GM18498 (cell line): ENCODE data around the gene NCS1.
"Not testable (repeated sequence)": the region's sequence is repeated elsewhere in the genome, so short reads cannot be mapped to it uniquely, and the experiment has no call there.

Experiments
- ATAC-seq: cut with Tn5 transposase; IDR thresholded peaks from one replicate; pipeline ENCODE4 v1.9.1; 2021; ENCODE audit warnings: mild to moderate bottlenecking, moderate library complexity; ENCODE audit not compliant: unreplicated experiment

Gene NCS1

DNA sequence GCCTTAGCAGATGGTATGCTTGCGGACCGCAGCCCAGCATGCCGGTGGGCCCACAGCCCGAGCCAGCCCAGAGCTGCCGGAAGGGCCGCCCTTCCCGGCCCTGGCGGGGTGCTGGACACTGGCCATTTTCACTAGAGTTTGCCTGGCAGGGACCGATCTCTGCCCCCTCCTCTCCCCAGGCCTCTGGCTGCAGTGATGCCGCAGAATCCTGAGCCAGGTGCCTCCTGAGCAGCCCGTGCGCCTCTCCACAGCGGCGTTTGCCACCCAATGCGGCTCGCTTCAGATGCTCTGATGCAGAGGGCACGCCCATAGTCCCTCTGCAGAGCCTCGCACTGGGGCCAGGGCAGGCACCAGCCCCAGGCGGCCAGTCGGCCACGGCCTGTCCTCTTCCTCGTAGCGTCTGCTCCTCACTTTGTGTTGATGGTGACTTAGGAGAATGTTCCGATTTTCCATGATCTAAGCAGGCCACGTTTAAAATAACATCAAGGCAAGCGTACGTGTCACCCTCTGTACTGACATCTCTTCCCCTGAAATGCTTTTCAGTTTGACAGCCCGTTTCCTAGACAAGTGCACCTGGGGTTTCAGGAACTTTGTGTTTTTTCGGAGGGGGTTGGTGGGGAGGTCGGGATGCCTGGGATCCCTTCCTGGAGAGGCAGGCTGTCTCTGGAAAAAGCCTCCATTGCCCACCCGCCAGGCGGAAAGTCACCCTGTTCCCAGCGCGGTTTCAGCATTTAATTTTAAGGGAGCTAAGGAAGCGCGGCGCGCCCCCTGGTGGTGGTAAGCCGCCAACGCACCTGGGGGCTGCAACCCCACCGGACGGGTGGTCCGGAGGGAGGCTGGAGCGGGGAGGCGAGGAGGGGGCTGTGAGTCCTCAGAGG is 63.6 kb downstream of the NCS1 start:
- no peak for ATAC-seq

DNA sequence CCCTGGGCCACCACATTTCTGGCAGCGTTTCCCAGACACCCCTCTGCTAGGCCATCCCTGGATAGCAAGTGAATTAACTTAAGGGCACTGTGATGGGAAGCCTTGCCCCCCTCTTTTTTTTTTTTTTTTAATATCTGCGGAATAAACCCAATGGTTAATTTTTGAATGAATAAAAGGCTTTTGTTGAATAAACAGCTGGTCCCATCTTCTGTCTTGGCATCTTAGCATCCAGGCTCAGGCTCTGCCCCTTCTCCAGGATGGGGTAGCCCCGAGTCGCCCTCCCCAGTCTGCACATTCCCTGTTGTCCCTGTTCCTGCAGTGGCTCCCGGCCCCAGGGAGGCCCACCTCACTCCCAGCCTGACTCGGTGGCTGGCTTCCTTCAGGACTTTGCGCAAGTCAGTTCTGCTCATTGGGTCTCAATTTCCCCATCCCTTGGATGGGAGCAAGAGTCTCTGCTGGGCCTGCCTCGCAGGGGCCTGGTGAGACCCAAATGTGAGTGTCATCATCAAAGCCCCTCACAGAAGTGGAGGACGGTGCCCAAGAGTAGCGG is 64.3 kb downstream of the NCS1 start:
- no peak for ATAC-seq

DNA sequence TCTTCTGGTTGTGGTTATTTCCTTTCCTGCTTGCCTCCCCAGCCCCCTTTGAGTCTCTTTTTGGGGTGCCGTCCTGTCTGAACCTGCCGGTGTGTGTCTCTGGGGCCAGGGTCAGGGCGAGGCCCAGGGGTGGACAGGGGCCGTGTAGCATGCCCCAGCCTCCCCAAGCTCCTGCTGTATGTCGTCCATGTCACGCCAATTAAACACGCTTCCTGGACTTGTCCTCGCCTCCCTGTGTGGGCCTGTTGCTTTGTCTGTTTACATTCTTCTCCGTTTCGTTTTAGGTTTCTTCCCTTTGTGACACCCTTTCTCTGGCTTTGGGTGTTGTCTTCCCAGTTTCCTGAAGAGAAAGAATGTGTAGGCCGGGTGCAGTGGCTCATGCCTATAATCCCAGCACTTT is 64.9 kb downstream of the NCS1 start:
- no peak for ATAC-seq

DNA sequence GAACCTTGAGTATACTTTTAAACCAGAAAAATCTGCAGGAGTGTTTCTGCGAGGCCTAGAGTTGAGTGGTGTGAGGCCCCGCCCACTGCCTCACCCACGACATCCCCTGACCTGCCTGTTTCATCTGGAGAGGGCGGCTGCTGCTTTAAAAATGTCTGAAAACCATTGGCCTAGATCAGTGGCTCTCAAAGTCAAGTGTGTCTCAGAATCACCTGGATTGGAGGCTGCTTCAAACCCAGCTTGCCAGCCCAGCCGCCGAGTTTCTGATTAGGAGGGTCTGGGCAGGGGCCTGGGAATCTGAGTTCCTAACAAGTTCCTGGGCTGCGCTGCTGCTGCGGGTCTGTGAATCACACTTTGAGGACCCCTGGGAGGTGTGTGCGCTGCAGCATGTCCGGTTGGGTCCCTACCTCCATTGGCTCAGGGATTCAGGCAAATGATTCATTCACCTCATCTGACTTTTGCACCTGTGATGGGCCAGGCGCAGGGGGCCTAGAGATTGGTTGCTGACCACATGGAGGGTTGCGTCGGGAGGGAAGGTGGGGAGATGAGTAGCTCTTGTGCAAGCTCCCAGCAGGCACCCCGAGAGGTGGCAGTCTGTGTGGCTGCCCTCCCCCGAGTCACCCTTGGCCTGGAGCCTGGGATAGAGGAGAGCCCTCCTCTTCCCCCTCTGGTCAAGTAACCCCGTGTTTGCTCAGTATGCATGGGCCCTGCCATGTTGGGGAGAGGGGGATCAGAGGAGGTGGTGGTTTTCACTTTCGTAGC is 65.7 kb downstream of the NCS1 start:
- ATAC-seq, result no peak

DNA sequence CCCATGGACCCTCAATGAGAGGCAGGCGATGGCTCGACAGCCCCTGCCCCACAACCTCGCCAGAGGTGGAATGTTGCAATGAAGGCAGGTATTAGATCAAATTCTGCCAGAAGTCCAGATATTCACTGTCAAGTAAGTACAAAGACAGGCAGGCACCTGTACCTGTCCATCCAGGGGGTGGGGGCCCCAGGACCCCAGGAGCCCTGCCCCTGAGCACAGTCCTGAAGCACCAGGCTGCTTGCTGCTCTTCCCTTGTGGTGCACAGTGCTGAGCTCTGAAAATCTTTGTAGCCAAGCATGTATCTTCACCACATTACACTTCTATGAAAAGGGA is 67.1 kb downstream of the NCS1 start:
- ATAC-seq, result no peak

DNA sequence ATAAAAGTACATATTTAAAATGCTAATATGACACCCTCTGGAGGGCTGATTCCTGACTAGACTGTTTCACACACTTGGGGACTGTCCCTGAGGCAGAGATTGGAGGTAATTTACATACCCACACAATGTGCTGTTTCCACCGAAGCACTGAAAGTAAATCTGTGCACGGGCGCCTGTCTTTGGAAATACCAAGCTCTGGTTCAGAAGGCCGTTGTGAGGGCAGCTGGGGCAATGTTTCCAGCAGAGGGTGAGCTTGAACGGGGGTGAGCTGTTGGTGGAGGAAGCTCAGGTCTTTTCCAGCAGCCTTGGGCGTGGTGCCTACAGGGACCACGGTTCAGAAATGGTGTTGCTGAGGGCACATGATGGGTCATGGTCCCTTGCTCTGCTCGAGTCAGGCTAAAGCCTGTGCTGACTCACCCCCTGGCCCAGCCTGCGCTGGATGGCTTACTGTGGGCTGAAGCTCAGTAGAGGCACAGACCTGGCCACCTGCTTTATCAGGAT is 67.6 kb downstream of the NCS1 start:
- ATAC-seq, result peak; percentile 69

DNA sequence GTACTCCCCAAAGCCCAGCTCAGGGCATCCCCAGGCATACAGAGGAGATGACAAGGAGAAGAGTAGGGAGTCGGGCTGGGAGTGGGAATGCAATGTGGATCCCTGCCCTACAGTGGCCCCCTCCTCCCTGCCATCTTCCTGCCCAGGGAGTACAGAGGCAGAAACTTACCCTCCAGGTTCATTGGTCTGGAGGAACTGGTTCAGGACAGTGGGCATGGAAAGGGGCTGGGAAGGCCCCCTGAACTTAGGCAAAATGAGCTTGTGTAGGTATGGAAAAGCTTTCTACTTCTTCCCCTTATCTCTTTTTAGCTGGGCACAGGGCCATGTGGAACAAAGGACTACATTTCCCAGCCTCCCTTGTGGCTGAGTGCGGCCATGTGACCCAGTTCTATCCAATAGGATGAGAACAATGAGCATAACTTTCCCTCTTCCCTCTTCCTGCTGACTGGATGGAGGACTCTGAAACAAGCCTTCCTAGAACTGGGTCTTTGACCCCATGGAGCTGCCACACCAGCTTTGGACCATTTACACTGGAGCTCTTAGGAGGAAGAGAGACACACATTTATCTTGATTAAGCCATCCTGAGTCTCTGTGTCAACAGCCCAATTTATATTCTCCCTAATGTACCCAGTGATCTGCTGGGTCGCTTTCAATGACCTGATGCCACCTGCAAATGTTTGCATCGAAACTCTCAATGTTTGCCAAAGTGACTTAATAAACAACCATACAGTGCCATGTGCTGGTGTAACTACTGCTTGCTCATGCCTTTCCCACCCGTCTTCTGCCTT is 68.4 kb downstream of the NCS1 start:
- no peak for ATAC-seq

DNA sequence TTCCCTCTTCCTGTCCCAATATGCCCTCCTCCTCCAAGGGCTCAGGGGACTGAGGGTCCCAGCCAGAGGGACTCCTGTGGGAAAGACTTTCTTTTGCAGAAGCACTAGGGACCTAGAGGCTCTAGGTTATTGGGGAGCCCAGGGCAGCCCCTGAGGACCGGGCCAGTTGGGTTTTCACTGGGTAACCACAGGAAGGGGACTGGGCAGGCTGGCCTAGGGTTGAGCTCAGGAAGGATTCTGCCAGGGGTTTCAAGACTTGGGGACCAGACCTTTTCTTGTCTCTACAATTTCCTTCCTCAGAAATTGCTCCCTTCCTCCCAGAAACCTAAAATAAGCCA is 69.0 kb downstream of the NCS1 start:
- no peak for ATAC-seq

DNA sequence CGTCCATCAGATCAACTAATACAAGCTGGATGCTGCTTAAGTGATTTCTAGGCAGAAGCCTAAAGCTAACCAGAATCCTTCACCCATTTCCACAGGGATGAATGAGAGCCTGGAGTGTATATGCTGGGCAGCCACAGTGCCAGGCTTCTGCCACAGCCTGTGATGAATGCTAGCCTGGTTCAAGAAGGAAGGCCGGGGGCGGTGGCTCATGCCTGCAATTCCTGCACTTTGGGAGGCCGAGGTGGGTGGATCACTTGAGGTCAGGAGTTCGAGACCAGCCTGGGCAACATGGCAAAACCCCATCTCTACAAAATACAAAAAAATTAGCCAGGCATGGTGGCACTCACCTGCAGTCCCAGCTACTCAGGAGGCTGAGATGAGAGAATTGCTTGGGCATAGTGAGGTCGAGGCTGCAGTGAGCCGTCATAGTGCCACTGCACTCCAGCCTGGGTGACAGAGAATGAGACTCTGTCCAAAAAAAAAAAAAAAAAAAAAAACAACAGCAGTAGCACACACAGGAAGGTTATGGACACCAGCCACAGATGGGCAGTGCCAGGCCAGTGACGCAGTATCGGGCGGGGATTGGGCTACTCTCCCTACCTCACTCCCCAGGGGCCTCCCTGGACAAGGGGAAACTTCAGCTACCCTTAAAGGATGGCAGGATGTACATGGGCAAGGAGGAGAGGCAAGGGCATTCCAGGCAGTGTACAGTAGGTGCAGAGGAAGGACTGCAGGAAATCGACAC is 70.2 kb downstream of the NCS1 start:
- ATAC-seq, result no peak

DNA sequence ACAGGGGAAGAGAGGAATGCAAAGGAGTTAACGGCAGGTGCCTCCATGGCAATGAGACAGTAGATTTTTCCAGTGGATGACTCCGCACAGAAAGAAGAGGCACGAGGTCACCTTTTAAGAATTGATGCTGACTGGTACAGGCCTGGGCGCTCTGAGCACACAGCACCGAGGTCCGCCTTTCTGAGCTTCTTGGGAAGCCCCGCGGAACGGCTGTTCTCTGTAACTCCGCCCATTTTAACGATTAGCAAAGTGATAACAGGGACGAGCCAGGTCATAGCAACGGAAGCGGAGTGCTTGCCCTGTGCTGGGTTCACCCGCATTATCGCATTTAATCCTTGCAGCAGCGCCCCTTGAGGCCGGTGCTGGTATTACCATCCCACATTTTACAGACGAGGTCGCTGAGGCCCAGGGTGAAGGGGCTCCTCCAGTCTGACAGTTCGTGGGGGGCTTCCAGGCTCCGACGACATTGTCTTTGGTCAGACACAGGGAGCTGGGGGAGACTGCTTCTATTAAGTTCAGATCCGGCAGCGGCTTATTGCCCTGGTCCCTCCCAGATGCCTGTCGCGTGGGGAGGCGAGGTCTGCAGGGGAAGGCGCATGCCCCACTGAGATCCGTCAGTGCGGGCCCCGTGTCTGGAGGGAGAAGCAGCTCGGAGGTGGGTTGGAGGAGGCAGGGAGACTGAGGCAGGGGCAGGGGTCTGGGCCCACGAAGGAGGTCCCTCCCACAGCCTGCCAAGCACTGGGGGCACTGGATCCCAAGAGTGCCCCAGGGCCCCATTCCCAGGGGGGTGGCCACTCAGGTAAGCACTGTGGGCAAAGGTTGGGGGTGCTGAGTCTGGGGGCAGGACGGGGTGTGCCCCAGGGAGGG is 71.0 kb downstream of the NCS1 start:
- peak; percentile 35 for ATAC-seq

DNA sequence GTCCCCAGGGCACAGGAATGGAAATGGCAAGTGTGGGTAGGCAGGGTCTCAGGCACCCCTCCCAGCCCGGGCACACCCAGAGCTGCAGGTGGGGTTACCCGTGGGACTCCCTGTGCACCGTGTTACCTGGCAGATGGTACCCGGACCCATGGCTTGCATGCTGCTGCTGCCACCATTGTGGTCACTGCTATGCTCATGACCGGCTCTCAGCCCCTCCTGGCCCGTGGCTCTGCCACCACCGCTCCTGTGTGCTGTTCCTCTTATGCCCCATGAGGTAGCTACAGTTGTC is 71.6 kb downstream of the NCS1 start:
- no peak for ATAC-seq

DNA sequence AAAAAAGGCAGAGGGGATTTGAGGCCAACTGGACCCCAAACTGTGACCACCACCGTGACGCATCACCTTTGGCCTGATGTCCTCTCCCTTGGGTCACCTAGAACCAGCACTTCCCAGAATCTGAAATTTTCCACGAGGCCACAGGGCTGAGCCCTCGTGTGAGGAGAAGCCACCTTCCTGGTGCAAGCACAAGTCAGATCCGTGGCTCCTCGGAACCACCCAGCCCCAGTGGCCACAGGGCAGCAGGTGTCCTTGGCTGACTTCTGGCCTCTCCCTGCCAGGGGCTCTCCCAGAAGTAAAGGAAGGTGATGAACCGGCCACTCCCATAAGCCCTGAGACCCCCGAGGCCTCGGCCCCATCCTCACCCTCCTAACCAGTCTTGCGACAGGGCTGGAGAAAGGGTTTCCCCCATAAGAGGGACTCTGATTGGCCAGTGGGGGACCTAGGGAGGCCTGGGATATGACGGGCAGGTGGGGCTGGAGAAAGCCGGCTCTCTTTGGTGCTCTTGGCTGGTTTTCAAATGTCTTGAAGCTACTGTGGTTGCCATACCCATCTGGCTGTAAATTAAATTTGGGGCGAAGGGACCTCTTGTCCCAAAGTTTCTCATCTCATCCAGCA is 72.5 kb downstream of the NCS1 start:
- ATAC-seq, result no peak

DNA sequence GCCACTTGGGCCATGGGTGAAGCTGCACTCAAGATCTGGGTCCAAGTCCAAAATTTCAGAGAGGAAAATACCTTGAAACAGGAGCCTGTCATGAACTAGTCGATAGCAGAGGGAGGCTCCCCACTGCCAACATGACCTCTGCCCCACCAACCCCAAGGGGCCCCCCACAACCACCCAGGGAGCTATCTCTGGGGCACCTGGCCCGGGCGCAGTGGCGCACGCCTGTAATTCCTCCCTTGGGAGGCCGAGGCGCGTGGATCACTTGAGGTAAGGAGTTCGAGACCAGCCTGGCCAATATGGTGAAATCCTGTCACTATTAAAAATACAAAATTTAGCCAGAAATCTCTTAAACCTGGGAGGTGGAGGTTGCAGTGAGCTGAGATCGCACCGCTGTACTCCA is 73.3 kb downstream of the NCS1 start:
- no peak for ATAC-seq

DNA sequence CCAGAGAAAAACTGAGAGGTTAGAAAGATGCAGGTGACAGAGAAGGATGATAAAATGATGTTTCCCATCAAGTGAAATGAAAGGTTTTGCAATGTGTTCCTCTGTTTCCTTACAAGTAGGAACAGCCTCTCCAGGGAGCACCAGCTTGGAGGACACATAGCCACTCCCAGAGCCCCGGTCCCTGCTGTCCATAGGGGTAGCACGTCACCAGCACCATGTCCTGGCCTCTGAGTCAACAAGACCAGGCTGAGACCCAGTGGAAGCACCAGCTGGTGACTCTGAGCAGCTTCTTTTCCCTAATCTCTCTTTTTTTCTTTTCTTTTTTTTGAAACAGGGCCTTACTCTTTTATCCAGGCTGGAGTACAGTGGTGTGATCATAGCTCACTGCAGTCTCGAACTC is 73.9 kb downstream of the NCS1 start:
- no peak for ATAC-seq

DNA sequence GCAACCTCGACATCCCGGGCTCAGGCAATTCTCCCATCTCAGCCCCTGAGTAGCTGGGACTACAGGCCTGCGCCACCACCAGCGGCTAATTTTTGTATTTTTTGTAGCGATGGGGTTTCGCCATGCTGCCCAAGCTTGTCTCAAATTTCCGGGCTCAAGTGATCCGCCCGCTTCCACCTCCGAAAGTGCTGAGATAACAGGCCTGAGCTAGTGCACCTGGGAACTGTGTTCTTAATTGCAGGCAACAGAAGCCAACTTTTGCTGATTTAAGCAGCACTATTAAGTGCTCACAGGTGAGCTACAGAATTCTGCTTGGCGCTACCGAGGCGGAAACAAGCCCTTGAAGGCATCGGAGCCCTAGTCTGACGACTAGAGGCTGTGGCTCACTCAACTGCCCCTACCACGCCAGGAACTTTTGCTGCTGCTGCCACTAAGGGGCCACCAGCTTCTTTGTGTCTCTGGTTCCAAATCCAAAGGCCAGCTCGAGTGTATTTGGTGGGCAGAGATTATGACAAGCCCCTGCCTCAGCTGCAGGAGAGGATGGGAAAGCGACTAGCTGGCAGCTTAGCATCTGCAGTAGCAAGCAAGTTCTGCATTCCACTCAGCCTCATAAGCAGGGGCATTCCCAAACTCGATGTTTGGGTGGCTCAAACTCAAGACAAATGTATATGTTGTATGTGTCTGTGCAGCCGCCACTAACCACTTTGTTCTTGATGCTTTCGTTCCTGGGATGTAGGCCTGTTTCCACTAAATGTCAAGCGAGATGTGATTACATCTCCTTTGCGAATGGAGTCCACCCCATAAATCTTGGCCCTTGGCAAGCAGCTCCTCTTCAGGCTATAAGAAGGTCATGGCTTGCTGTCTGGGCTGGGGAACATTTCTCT is 82.8 kb downstream of the NCS1 start:
- no peak for ATAC-seq

DNA sequence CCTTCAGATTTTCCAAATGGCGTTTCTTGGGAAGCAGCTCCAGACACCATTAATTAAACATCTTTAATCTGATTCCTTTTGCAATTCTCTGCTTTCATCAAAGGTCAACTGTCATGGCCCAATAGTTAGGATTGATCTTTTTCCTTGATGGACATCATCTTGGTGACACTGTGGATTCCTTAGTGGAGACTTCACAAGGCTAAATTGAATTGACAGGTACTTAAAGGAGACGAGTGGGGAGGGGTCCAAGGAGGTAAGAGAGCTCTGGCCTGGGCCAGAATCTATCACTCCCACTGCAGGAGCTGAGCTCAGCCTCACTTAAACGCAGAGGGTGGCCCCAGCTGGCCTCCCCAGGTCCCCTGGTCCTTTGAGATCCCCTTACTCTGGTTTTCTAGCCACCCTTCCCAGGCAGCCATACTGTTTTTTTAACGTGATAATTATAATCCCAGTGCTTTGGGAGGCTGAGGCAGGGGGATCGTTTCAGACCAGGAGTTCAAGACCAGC is 83.5 kb downstream of the NCS1 start:
- no peak for ATAC-seq

DNA sequence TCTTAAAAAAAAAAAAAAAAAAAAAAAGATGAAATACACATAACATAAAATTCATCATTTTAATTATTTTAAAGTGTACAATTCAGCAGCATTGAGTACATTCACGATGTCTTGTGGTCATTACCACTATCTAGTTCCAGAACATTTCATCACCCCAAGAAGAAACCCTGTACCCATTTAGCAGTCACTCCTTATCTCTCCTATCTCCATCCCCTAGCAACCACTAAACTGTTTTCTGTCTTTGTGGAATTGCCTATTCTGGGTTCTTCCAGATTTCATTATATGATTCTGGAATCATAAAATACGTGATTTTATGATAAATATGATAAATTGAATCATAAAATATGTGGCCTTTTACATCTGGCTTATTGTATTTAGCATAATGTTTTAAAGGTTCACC is 84.4 kb downstream of the NCS1 start:
- no peak for ATAC-seq

DNA sequence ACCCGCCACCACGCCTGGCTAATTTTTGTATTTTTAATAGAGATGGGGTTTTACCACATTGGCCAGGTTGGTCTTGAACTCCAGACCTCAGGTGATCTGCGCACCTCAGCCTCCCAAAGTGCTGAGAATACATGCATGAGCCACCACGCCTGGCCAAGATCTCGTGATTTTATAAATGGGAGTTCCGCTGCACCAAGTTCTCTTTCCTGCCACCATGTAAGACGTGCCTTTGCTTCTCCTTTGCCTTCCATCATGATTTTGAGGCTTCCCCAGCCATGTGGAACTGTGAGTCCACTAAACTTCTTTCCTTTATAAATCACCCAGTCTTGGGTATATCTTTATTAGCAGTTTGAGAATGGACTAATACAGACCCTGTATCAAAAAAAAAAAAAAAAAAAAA is 85.9 kb downstream of the NCS1 start:
- ATAC-seq, result not testable (repeated sequence)
